K562 (cell line): ENCODE data around the gene PGP. TPM values are rescaled to one million over a fixed set of nuclear protein-coding genes. Genes with fewer than 3 reads are reported as not detected.

Source experiments
- ATF3 ChIP-seq, 2 experiments: fragments of 450-650 bp in 1 of 2; sonication (generic) in 1 of 2; formaldehyde crosslinking in 1 of 2; IDR thresholded peaks in 1 of 2; conservative IDR thresholded peaks in 1 of 2; 2 replicates each; pipeline versions ENCODE4 v1.6.1 to v1.8.1; 2016 to 2023; ENCODE audit warnings: mild to moderate bottlenecking in 2 of 2, moderate library complexity in 2 of 2, inconsistent platforms in 1 of 2, missing genetic modification reagents in 1 of 2
- E2F5 ChIP-seq: sonication (generic); formaldehyde crosslinking; IDR thresholded peaks from 2 replicates; pipeline ENCODE4 v1.8.0; 2022; ENCODE audit warnings: mild to moderate bottlenecking, missing genetic modification reagents
- ELK3 ChIP-seq: fragments of 450-650 bp; formaldehyde crosslinking; IDR thresholded peaks from 2 replicates; pipeline ENCODE4 v1.4.0; 2020; ENCODE audit warnings: mild to moderate bottlenecking
- KLF1 ChIP-seq: fragments of 450-650 bp; IDR thresholded peaks from 2 replicates; pipeline ENCODE4 v1.6.1; 2016; ENCODE audit warnings: missing genetic modification characterization, missing compliant biosample characterization
- NFIX ChIP-seq: fragments of 250-450 bp; sonication (Bioruptor Pico); IDR thresholded peaks from 2 replicates; pipeline ENCODE4 v1.4.0; 2020; ENCODE audit warnings: low read depth, mild to moderate bottlenecking, moderate library complexity
- PATZ1 ChIP-seq: fragments of 250-450 bp; sonication (Bioruptor Pico); IDR thresholded peaks from 2 replicates; pipeline ENCODE4 v1.5.0; 2020; ENCODE audit warnings: mild to moderate bottlenecking, borderline replicate concordance
- RBBP5 ChIP-seq: fragments of 200-600 bp; sonication (generic); IDR thresholded peaks from 2 replicates; pipeline ENCODE4 v1.6.1; 2012; ENCODE audit warnings: borderline replicate concordance, mild to moderate bottlenecking, low read length, control low read depth, inconsistent platforms; ENCODE audit not compliant: insufficient read depth, poor library complexity, severe bottlenecking
- RBM15 ChIP-seq: fragments of 200-400 bp; formaldehyde crosslinking; IDR thresholded peaks from 2 replicates; pipeline ENCODE4 v1.6.1; 2018; ENCODE audit warnings: mild to moderate bottlenecking, low read length, moderate library complexity; ENCODE audit not compliant: insufficient read depth
- RBM39 ChIP-seq: fragments of 200-400 bp; formaldehyde crosslinking; optimal IDR thresholded peaks from 2 replicates; pipeline ENCODE3; 2018; ENCODE audit warnings: low read depth, low read length
- RHOXF2B ChIP-seq: fragments of 250-450 bp; sonication (Bioruptor Pico); conservative IDR thresholded peaks from 2 replicates; pipeline ENCODE4 v1.5.1; 2021
- SMAD3 ChIP-seq: fragments of 450-650 bp; formaldehyde crosslinking; conservative IDR thresholded peaks from 2 replicates; pipeline ENCODE4 v1.4.0; 2020; ENCODE audit warnings: mild to moderate bottlenecking
- THRAP3 ChIP-seq: fragments of 450-650 bp; IDR thresholded peaks from 2 replicates; pipeline ENCODE4 v1.6.1; 2016; ENCODE audit warnings: mild to moderate bottlenecking, inconsistent platforms, borderline replicate concordance
- ZBTB11 ChIP-seq, 3 experiments: fragments of 200-800 bp in 1 of 3; fragments of 250-450 bp in 1 of 3; fragments of 450-650 bp in 1 of 3; sonication (Bioruptor Pico) in 1 of 3; sonication (Bioruptor generic) in 1 of 3; formaldehyde crosslinking in 1 of 3; IDR thresholded peaks; 2 replicates each; pipeline versions ENCODE4 v1.6.1 to v1.8.0; 2016 to 2022; ENCODE audit warnings: mild to moderate bottlenecking in 2 of 3, missing genetic modification characterization in 2 of 3, missing compliant biosample characterization in 1 of 3, moderate library complexity in 1 of 3
- ZNF740 ChIP-seq, 3 experiments: fragments of 200-800 bp in 1 of 3; sonication (Bioruptor generic) in 1 of 3; sonication (generic) in 1 of 3; formaldehyde crosslinking in 1 of 3; IDR thresholded peaks; 2 replicates each; pipeline versions ENCODE4 v1.6.1 to v1.8.0; 2016 to 2022; ENCODE audit warnings: mild to moderate bottlenecking in 2 of 3, missing compliant biosample characterization in 2 of 3, missing genetic modification characterization in 2 of 3, missing genetic modification reagents in 1 of 3
- polyA plus RNA-seq, 8 experiments: library from polyadenylated mRNA; depleted of rRNA in 4 of 8; stranded (reverse) in 5 of 8; unstranded in 3 of 8; fragments of >200 nt; fragmentation: Nextera tagmentation in 2 of 8; fragmentation: Illumina TruSeq in 1 of 8; extraction: Ambion mirVana in 2 of 8; extraction: Trizol in 1 of 8; gene quantifications; 2 replicates each; pipeline versions ENCODE4 v1.2.1 to v1.2.3, GENCODE V29; 2011 to 2014; ENCODE audit warnings: inconsistent platforms in 1 of 8, missing spikeins in 1 of 8
- total RNA-seq, 7 experiments: library from RNA; depleted of rRNA in 6 of 7; stranded (reverse); fragments of >200 nt in 6 of 7; fragmentation: Illumina TruSeq in 2 of 7; extraction: Trizol in 2 of 7; gene quantifications; 2 replicates each; pipeline versions ENCODE4 v1.2.1 to v1.2.3, GENCODE V29; 2011 to 2021; ENCODE audit warnings: low replicate concordance in 1 of 7

Gene PGP
- total and polyA plus RNA-seq, 9 of the 15 experiments (the other 6 are each of a cell fraction or from before 2014, with no cell fraction given), result 1.1 to 57.6 (median 19.6) TPM

GRCh38 chr16:2251296-2252111 lies 36.9 kb upstream of the PGP start, which contains the start of gene ECI1 (continued):
- TF ChIP-seq ELK3 (CRISPR knock-in tag) (no peak), KLF1 (peak; percentile 10; the same call in 1 of the 2 replicates), THRAP3 (no peak), ZNF740 (CRISPR knock-in tag; IDR thresholded peaks at IDR 0.05) (peak; percentile 39; the same call in 1 of the 2 replicates), ZNF740 (tag; IDR thresholded peaks at IDR 0.05) (peak in 1 of 2 experiments; percentile 80; a peak in 2 of 4 replicates), RHOXF2B (CRISPR knock-in tag) (no peak), ZBTB11 (CRISPR knock-in tag; IDR thresholded peaks at IDR 0.05) (peak in 1 of 3 experiments; percentile 62; a peak in 1 of 6 replicates), RBM15 (no peak), PATZ1 (peak; percentile 68; the same call in 1 of the 2 replicates), NFIX (CRISPR knock-in tag) (0 out of 2 replicates have a peak, but pooled peaks have one; percentile 21), SMAD3 (no peak), RBM39 (no peak), E2F5 (peak; percentile 84; the same call in 1 of the 2 replicates), ATF3 (IDR thresholded peaks at IDR 0.05) (no peak), ATF3 (CRISPR knock-in tag; conservative IDR thresholded peaks at IDR 0.05) (no peak), RBBP5 (peak; percentile 72)
